Measurements from ENCODE around the gene PRDM16.

PRDM16 gene

DNA sequence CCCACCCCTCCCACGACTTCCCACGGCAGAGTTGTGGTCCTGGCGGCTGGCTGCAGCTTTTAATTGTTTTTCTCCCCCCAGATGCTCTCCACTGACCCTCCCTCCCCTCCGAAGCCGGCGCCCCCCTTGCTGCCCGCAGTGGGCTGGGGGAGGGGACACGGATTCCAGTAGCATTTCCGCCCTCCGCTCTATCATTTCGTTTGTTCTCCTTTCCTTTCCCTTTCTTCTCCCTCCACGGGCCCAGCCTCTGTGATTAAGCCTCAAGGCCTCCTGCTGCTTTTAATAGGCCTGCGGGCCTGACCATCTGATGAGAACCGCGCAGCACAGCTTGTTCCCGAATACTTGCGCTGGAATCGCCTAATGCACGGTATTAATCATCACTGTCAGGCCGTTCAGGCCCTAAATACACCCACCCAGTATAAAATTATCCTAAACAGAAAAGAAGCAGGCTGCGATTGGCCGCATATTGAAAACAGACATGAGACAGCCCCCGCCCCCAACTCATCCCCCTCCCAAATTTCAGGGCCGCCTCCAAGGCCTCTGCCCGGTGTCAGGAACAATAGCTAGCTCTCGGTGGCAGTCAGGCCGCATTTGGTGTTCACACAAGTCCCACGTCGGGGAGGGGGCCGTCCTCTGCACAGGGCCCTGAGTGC is 283.4 kb downstream of the PRDM16 start:
- H3K27ac ChIP-seq (ENCODE audit: low read length), result no peak overlapping the region
- H3K4me1 ChIP-seq (ENCODE audit: insufficient read depth, low read length), result no peaks in the 10 kb centered on the region
- H3K79me2 ChIP-seq (ENCODE audit: insufficient read depth, low read length), result no peaks in the 10 kb centered on the region
- no peak overlapping the region for H2AFZ ChIP-seq (ENCODE audit: low read depth, low read length)
- H3K36me3 ChIP-seq (ENCODE audit: insufficient read depth, low read length), result no peaks in the 10 kb centered on the region
- no peaks in the 10 kb centered on the region for H3K27me3 ChIP-seq (ENCODE audit: insufficient read depth, low read length, poor library complexity)
- H3K9ac ChIP-seq (ENCODE audit: low read depth, low read length), result no peak overlapping the region
- H3K4me3 ChIP-seq (ENCODE audit: low read depth in 1 of 2, low read length in 2 of 2), result no peak overlapping the region
- TF ChIP-seq CTCF (IDR thresholded peaks at IDR 0.05; ENCODE audit: borderline replicate concordance, extremely low read depth, low read length, poor library complexity, severe bottlenecking) (no peak), EZH2 (IDR thresholded peaks at IDR 0.05; ENCODE audit: borderline replicate concordance, low read depth, low read length, severe bottlenecking) (no peak)
- H4K20me1 ChIP-seq (ENCODE audit: insufficient read depth, low read length), result no peaks in the 10 kb centered on the region; the same call in 1 of the 2 replicates
- no peaks in the 10 kb centered on the region for H3K9me3 ChIP-seq (ENCODE audit: insufficient read depth, low read length, severe bottlenecking)
- no peak for DNase-seq
- no peak overlapping the region for H3K4me2 ChIP-seq (ENCODE audit: insufficient read depth, low read length)
- ATAC-seq (ENCODE audit: insufficient read depth, low read depth), result no peak

DNA sequence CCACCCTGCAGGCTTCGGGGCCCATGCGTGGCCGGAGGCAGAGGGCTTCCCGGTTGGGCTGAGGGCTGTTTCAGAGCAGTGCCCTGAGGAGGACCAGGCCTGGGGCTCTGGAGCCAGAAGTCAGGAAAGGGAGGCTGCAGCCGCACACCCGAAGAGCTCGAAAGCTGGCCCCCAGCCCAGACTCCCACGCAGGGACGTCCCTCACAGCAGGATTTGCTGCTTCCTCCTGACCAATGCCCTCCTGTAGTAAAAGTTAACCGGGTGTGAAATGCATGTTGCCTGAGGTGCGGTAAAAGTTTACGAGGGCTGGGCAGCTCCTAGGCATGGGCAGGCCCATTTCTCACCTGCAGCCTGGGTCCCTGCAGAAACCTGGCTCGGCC is 283.9 kb downstream of the PRDM16 start:
- no peak for DNase-seq
- Histone ChIP-seq H2AFZ (ENCODE audit: low read depth, low read length) (no peak overlapping the region), H3K27me3 (ENCODE audit: insufficient read depth, low read length, poor library complexity) (no peaks in the 10 kb centered on the region), H3K4me2 (ENCODE audit: insufficient read depth, low read length) (no peak overlapping the region), H3K4me1 (ENCODE audit: insufficient read depth, low read length) (no peaks in the 10 kb centered on the region), H3K9ac (ENCODE audit: low read depth, low read length) (no peak overlapping the region), H3K4me3 (ENCODE audit: low read depth in 1 of 2, low read length in 2 of 2) (no peak overlapping the region), H4K20me1 (ENCODE audit: insufficient read depth, low read length) (peaks cover 3% of the 10 kb centered on the region; the same call in 1 of the 2 replicates), H3K36me3 (ENCODE audit: insufficient read depth, low read length) (no peaks in the 10 kb centered on the region), H3K9me3 (ENCODE audit: insufficient read depth, low read length, severe bottlenecking) (no peaks in the 10 kb centered on the region), H3K27ac (ENCODE audit: low read length) (no peak overlapping the region), H3K79me2 (ENCODE audit: insufficient read depth, low read length) (no peaks in the 10 kb centered on the region)
- TF ChIP-seq EZH2 (IDR thresholded peaks at IDR 0.05; ENCODE audit: borderline replicate concordance, low read depth, low read length, severe bottlenecking), result no peak
- no peak for TF ChIP-seq CTCF (IDR thresholded peaks at IDR 0.05; ENCODE audit: borderline replicate concordance, extremely low read depth, low read length, poor library complexity, severe bottlenecking)
- ATAC-seq (ENCODE audit: insufficient read depth, low read depth), result no peak

- Histone ChIP-seq H3K9me3 (ENCODE audit: insufficient read depth, low read length, severe bottlenecking) (no peaks in the 10 kb centered on the region), H3K4me1 (ENCODE audit: insufficient read depth, low read length) (no peaks in the 10 kb centered on the region), H3K27ac (ENCODE audit: low read length) (no peak overlapping the region), H3K4me3 (ENCODE audit: low read depth in 1 of 2, low read length in 2 of 2) (no peak overlapping the region), H3K9ac (ENCODE audit: low read depth, low read length) (no peak overlapping the region), H3K27me3 (ENCODE audit: insufficient read depth, low read length, poor library complexity) (no peaks in the 10 kb centered on the region), H3K36me3 (ENCODE audit: insufficient read depth, low read length) (no peaks in the 10 kb centered on the region), H4K20me1 (ENCODE audit: insufficient read depth, low read length) (peaks cover 4% of the 10 kb centered on the region; the same call in 1 of the 2 replicates), H3K79me2 (ENCODE audit: insufficient read depth, low read length) (no peaks in the 10 kb centered on the region), H2AFZ (ENCODE audit: low read depth, low read length) (no peak overlapping the region), H3K4me2 (ENCODE audit: insufficient read depth, low read length) (no peak overlapping the region)
- TF ChIP-seq CTCF (IDR thresholded peaks at IDR 0.05; ENCODE audit: borderline replicate concordance, extremely low read depth, low read length, poor library complexity, severe bottlenecking) (no peak), EZH2 (IDR thresholded peaks at IDR 0.05; ENCODE audit: borderline replicate concordance, low read depth, low read length, severe bottlenecking) (no peak)
- ATAC-seq (ENCODE audit: insufficient read depth, low read depth), result no peak
- DNase-seq, result no peak
Observed at GRCh38 chr1:3353876-3354275, 284.9 kb downstream of the PRDM16 start.
